SK-N-MC (cell line): ENCODE measurements around the gene TMEM115.

Experiments
- DNase-seq: peaks from one replicate; pipeline ENCODE4 v3.0.0-alpha.2; 2011; ENCODE audit warnings: low read depth, low spot score
- H3K27ac ChIP-seq: fragments of 200-600 bp; sonication (generic); 2 replicates; pipeline ENCODE4 v1.5.1; 2016; ENCODE audit warnings: mixed run types
- H3K36me3 ChIP-seq: fragments of 200-600 bp; sonication (generic); 2 replicates; pipeline ENCODE4 v1.6.1; 2017; ENCODE audit warnings: antibody characterized with exemption, low read length, mixed read lengths; ENCODE audit not compliant: insufficient read depth
- H3K4me3 ChIP-seq: fragments of 200-600 bp; sonication (generic); 2 replicates; pipeline ENCODE4 v1.5.1; 2016
- H3K9ac ChIP-seq: fragments of 200-600 bp; sonication (generic); 2 replicates; pipeline ENCODE4 v1.8.0; 2017; ENCODE audit warnings: mixed run types, mixed read lengths; ENCODE audit not compliant: insufficient read length
- H3K9me3 ChIP-seq: fragments of 200-600 bp; sonication (generic); 2 replicates; pipeline ENCODE4 v1.6.1; 2017; ENCODE audit warnings: low read depth, mild to moderate bottlenecking, antibody characterized with exemption, low read length, moderate library complexity, mixed read lengths
- EZH2 ChIP-seq: fragments of 200-600 bp; sonication (generic); IDR thresholded peaks from one replicate; pipeline ENCODE4 v1.6.1; 2017; ENCODE audit warnings: antibody characterized with exemption
- FOXP2 ChIP-seq: optimal IDR thresholded peaks from 2 replicates; pipeline ENCODE3; 2011; ENCODE audit warnings: mild to moderate bottlenecking, moderate library complexity; ENCODE audit not compliant: insufficient read depth; ENCODE audit errors: extremely low read length, control extremely low read depth
- POLR2AphosphoS5 ChIP-seq: IDR thresholded peaks from 2 replicates; pipeline ENCODE4 v1.6.1; 2012; ENCODE audit warnings: mild to moderate bottlenecking, low read depth, low read length, borderline replicate concordance

TMEM115 gene

DNA sequence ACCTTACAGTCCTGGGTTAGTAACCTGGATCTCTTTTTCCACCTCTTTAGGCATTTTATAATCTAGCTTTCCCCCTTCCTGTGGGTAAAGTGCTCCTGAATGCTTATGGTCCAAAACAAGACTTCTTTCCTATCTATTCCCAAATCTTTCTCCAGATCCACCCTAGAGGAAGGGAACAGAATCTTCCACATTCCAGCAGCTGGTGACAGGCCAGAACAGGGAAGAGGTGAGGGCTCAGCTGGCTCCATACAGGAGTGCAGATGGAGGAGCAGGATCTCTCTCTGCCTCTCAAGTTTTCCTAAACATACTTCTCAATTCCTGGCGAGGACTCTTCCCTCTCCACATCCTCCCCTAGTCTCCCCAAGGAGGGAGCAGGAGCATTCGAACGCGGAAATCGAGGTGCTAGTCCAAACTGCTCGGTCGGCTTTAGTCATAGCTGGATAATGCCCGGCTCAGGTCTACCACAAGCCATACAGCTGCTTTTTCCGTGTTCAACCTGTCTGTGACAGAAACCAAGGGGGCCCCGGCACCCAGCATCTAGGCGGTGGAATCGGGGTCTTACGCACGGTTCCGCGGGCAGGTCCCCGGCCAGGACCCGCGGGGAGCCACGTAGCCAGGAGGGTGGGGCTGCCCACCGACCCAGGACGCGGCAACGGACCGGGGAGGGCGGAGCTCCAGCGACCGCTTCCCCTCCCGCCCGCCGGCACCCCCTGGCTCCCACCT, 22.7 kb downstream of the TMEM115 start:
- no peak for TF ChIP-seq FOXP2
- no peak for TF ChIP-seq POLR2AphosphoS5
- no peak for TF ChIP-seq EZH2
- H3K9ac ChIP-seq = peak overlapping the region; percentile 94
- no peaks in the 10 kb centered on the region for H3K9me3 ChIP-seq
- peak overlapping the region; percentile 86 for H3K4me3 ChIP-seq
- peaks cover 7% of the 10 kb centered on the region; the same call in 1 of the 2 replicates for H3K36me3 ChIP-seq
- 0 out of 2 replicates have a peak overlapping the region, but pooled peaks have one; percentile 36 for H3K27ac ChIP-seq
- DNase-seq = no peak

DNA sequence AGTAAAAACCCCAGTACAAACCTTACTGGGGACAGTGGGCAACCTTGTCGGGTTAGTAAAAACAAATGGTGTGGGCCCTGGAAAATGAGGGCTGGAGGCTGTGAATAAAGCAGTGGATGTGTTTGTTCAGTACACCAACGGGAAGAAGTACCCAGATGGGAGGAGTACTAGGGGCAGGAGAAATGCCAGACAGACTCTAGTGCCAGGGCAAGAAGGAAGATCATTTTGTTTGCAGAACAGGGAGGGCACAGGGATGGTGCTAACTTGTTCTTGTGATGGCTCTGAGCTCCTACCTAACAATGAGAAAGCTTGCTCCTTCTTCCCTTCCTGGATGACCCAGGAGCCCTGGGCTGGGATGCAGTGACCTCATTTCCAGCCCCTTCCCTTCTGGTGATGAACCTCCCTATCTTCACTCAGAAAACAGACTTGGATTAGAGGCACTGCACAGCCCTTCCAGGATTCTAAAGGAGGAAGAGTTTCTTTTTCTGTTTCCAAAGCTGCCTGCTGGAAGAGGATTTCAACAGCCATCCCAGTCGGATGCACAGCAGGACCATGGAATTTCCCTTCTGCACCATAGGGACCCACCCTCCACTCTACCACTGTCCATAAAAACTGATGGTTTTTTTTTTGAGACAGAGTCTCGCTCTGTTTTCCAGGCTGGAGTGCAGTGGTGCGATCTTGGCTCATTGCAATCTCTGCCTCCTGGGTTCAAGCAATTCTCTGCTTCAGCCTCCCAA, 24.8 kb downstream of the TMEM115 start:
- H3K9me3 ChIP-seq = no peaks in the 10 kb centered on the region
- H3K27ac ChIP-seq = no peak overlapping the region
- peaks cover 18% of the 10 kb centered on the region; the same call in 1 of the 2 replicates for H3K36me3 ChIP-seq
- TF ChIP-seq EZH2 (no peak), FOXP2 (no peak), POLR2AphosphoS5 (no peak)
- H3K4me3 ChIP-seq = no peak overlapping the region
- no peak for DNase-seq
- no peak overlapping the region for H3K9ac ChIP-seq

DNA sequence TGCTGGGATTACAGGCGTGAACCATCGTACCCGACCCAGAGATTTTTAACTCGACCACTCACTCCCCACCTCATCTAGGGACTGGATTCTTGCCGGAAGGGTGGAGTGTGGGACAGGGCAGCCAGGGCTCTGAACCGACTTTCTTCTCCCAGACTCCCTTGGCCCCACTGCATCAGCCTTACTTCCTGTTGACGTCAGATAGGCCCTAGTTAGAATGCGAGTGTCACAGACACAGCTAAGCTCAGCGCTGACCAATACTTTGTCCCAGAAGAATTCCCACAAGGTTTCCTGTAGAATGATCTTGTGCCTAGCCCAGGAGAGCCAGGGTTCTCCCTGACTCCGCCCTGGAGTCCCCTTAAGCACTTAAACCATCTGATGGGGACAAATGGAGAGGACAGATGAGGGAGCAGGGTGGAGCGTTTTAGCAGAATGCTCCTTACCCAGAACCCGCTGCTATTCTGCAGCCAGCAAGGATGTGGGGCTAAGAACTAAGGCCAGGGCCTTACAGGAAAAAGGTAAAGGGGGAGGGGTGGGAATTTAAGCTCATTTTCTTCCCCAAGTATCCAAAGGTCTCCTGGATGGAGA, 25.5 kb downstream of the TMEM115 start:
- TF ChIP-seq POLR2AphosphoS5 = no peak
- no peak for TF ChIP-seq EZH2
- TF ChIP-seq FOXP2 = no peak
- Histone ChIP-seq H3K4me3 (no peak overlapping the region), H3K9ac (no peak overlapping the region), H3K9me3 (no peaks in the 10 kb centered on the region), H3K27ac (no peak overlapping the region), H3K36me3 (peaks cover 18% of the 10 kb centered on the region; the same call in 1 of the 2 replicates)
- DNase-seq = no peak

DNA sequence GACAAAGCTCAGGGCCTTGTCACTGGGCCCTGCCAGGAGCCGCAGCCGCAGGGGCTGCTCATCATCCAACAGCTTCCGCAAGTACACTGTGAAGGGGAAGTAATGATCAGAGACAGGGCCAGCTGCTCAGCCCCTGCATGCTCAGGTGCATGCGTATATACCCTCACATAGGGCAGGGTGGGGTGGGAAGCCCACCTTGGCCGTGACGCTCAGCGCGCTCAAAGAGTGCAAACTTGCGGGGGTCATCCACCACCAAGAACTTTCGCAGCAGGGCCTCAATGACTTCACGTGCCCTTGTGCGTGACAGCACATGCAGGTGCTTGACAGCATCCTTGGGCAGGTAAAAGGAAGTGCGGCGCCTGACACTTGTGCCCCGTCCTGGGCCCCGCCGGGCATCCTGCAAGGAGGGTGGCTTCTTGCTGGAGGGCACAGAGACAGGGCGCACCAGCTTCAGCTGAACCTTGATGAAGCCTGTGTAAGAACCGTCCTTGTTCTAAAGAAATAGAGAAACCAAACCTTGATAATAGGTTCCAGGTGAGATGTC, 27.9 kb downstream of the TMEM115 start:
- H3K36me3 ChIP-seq = peaks cover 18% of the 10 kb centered on the region; the same call in 1 of the 2 replicates
- DNase-seq = no peak
- H3K4me3 ChIP-seq = no peak overlapping the region
- no peaks in the 10 kb centered on the region for H3K9me3 ChIP-seq
- TF ChIP-seq POLR2AphosphoS5 = no peak
- TF ChIP-seq EZH2 = no peak
- no peak for TF ChIP-seq FOXP2
- H3K9ac ChIP-seq = no peak overlapping the region
- no peak overlapping the region for H3K27ac ChIP-seq

DNA sequence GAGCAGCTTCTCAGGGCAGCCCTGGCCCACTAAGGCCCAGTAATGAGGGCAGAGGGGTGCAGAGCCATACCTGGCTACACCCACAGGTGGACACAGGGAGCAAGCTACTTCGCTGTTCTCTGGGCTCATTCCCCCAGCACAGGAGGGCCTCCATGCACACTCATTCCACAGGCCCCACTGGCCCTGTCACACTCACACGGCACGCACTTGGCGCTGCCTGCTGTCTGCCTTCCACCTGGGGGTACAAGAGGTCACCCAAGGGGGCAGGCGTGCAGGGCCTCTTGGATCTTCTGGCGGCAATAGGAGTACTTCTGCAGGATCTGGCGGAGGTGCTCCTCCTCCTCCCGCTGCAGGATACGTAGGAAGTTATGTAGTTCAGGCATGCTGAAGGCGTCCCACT, 29.0 kb downstream of the TMEM115 start:
- TF ChIP-seq FOXP2 = no peak
- no peak overlapping the region for H3K27ac ChIP-seq
- H3K9me3 ChIP-seq = no peaks in the 10 kb centered on the region
- DNase-seq = no peak
- no peak overlapping the region for H3K9ac ChIP-seq
- no peak overlapping the region for H3K4me3 ChIP-seq
- H3K36me3 ChIP-seq = peaks cover 18% of the 10 kb centered on the region; the same call in 1 of the 2 replicates

DNA sequence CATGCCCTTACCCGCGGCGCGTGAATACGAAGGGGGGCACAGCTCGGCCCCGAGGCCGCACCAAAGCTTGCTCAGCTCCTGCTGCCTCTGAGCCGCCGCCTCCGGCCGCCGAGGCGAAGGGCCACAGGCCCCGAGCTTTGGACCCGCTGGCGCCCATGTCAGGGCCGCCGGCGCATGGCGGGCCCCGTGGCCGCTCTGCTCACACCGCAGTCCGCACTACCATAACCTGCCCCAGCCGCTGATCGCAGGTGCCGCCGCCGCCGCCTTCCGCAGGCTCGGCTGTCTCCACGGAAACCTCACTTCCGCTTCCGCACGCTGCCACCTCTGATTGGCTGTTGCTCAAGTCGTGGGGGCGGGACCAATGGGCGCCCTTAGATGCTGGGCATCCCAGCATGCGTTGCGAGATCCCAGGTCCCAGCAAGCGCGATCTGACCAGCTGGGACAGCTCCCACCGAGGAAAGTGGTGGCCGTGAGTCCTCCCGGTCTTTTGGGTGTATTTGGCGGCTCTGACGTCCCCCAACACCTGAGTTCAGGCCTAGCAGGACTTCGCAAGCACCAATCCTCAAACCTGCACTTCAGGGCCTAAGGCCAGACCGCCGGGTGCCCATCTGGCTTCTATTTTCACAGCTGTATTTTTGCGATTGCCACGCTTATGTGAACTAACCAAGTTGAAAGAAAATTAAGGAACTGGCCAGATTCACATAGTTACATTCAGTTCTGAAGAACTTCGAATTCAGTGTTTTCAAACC, 31.2 kb downstream of the TMEM115 start, which contains the start of gene TUSC2:
Gene TUSC2, minus strand, starts transcription at position 281 of the 749 bp plus-strand sequence. Its CDS starts 124 bp downstream, at position 157.
- no peak for DNase-seq
- TF ChIP-seq FOXP2 (no peak), POLR2AphosphoS5 (peak; percentile 87), EZH2 (no peak)
- Histone ChIP-seq H3K9me3 (no peaks in the 10 kb centered on the region), H3K36me3 (peaks cover 18% of the 10 kb centered on the region; the same call in 1 of the 2 replicates), H3K9ac (peak within 1 kb of the TSS; percentile 87), H3K4me3 (peak within 1 kb of the TSS; percentile 81), H3K27ac (peak within 1 kb of the TSS; percentile 62)

DNA sequence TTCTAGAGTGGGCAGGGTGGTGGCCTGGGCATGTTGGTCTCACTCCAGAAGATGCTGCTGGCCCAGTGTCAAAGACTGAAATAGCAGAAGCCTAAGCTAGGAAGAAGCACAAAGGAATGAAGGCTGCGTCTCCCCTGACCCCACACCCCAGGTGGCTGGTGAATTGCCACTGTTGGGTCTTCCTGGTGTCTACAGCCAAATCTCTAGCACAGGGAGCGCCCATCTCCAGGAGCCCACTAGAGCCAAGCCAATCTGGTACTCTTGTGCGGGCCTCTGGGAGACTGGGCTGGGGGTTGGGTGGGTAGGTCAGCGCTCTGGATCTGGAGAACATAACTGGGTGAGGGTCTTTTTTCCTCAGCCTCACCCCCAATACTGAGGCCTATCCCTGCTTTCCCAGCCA, 32.2 kb downstream of the TMEM115 start:
- no peak for DNase-seq
- peaks cover 17% of the 10 kb centered on the region; the same call in 1 of the 2 replicates for H3K36me3 ChIP-seq
- peak overlapping the region; percentile 81 for H3K4me3 ChIP-seq
- peak overlapping the region; percentile 87 for H3K9ac ChIP-seq
- no peak for TF ChIP-seq EZH2
- TF ChIP-seq FOXP2 = no peak
- TF ChIP-seq POLR2AphosphoS5 = no peak
- H3K9me3 ChIP-seq = no peaks in the 10 kb centered on the region
- H3K27ac ChIP-seq = no peak overlapping the region
